Measurements from ENCODE around the gene HVCN1.

HVCN1 gene

GRCh38 chr12:110613771-110614684, 74.9 kb downstream of the HVCN1 start, which contains the start of gene TCTN1:
TSS of gene TCTN1 (plus strand) at chr12:110614129. CDS start at chr12:110614183, 54 bp downstream.
- peak; percentile 95 for DNase-seq (ENCODE audit: low spot score)

DNA sequence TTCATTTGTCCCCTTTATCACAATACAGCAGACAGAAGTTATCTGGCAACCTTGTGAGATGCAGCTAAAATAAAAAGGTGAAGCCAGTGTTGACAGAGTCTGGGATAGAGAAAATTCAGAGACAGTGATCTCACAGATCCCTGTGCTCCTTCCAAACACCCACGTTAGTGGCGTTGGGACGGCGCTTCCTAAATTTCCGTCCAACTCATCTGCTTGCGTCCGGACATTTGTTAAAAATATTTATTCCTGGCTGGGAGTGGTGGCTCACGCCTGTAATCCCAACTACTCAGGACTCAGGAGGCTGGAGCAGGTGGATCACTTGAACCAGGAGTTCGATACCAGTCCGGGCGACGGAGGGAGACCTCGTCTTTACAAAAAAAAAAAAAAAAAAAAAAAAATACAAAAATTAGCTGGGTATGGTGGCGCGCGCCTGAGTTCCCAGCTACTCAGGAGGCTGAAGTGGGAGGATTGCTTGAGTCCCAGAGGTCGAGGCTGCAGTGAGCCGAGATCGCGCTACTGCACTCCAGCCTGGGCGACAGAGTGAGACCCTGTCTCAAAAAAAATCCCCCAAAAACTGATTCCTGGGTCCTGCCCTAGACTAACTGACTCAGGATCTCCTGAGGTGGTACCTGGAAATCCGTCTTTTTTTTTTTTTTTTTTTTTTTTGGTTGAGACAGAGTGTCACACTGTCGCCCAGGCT, 75.7 kb downstream of the HVCN1 start:
- DNase-seq (ENCODE audit: low spot score): no peak

DNA sequence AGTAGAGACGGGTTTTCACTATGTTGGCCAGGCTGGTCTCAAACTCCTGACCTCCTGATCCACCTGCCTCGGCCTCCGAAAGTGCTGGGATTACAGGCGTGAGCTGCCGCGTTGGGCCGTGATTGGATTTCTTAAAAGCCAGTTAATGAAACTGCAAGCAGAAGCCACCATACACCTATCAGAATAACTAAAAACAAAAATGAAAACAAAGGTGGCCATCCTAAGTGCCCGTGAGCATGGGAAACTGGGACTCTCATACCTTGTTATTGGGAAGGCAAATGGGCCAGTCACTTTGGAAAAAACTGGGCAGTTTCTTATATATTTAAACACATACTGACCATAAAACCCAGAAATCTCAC, 82.7 kb downstream of the HVCN1 start:
- DNase-seq (ENCODE audit: low spot score): no peak

- DNase-seq (ENCODE audit: low spot score): peak; percentile 83
Measured at GRCh38 chr12:110602085-110602814, 86.7 kb downstream of the HVCN1 start.

- DNase-seq (ENCODE audit: low spot score): peak; percentile 78
Measured at GRCh38 chr12:110600254-110600653, 88.7 kb downstream of the HVCN1 start.

DNA sequence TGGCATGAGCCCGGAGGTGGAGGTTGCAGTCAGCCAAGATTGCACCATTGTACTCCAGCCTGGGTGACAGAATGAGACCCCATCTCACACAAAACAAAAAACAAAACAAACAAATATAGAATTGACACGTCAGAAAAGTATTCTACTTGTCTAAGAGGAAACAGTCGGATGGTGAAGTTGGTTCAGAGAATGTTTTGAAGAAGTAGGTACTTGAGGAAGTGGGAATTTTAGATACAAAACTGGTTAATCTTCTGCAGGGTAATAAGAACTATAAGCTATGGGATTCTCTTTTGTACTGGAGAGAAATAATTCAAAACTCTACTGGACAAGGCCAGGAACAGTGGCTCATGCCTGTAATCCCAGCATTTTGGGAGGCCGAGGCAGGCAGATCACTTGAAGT, 89.6 kb downstream of the HVCN1 start:
- DNase-seq (ENCODE audit: low spot score): no peak

Data from NAMALWA (cell line).